SK-N-SH (cell line): ENCODE measurements around the gene C2orf42. TPM values are rescaled to one million over a fixed set of nuclear protein-coding genes. Genes with fewer than 3 reads are reported as not detected.

ENCODE experiments used
- CTCF ChIA-PET: fragments of 300-600, 350-600 bp; formaldehyde crosslinking; extraction: SDS; loops from one replicate; lab custom pipeline; 2021; lab: Yijun Ruan, JAX
- POLR2A ChIA-PET: fragments of 350-600 bp; sonication (Branson Sonifier 250); formaldehyde crosslinking; extraction: SDS; loops from one replicate; lab custom pipeline; 2020; ENCODE audit warnings: antibody characterized with exemption, inconsistent platforms; lab: Yijun Ruan, JAX
- DNase-seq: peaks from one replicate; pipeline ENCODE4 v3.0.0; 2012
- H2AFZ ChIP-seq: fragments of 200-600 bp; sonication (generic); 2 replicates; pipeline ENCODE4 v1.8.1; 2016; ENCODE audit warnings: antibody characterized with exemption, mild to moderate bottlenecking, low read depth
- H3F3A ChIP-seq: fragments of 200-600 bp; sonication (generic); replicated peaks from 2 replicates; pipeline ENCODE3; 2016; ENCODE audit warnings: antibody characterized with exemption, mild to moderate bottlenecking; ENCODE audit not compliant: insufficient read depth
- H3K27ac ChIP-seq, 2 experiments: fragments of 200-500 bp in 1 of 2; fragments of 200-600 bp in 1 of 2; sonication (Bioruptor generic) in 1 of 2; sonication (generic), shearing (Covaris generic) in 1 of 2; 2 replicates each; pipeline versions ENCODE4 v1.5.1 to v1.6.1; 2014 to 2016; ENCODE audit warnings: low read depth in 2 of 2, inconsistent platforms in 1 of 2, low read length in 1 of 2, mild to moderate bottlenecking in 1 of 2, mixed read lengths in 1 of 2
- H3K27me3 ChIP-seq: fragments of 200-600 bp; sonication (generic), shearing (Covaris generic); 2 replicates; pipeline ENCODE4 v1.6.1; 2016; ENCODE audit warnings: mixed run types; ENCODE audit not compliant: insufficient read depth
- H3K36me3 ChIP-seq, 2 experiments: fragments of 200-500 bp in 1 of 2; fragments of 200-600 bp in 1 of 2; sonication (Bioruptor generic) in 1 of 2; sonication (generic) in 1 of 2; replicated peaks in 1 of 2; 2 replicates each; pipeline versions ENCODE3 to v1.5.1; 2014 to 2016; ENCODE audit warnings: low read length in 1 of 2, mild to moderate bottlenecking in 1 of 2; ENCODE audit not compliant: insufficient read depth in 2 of 2, control insufficient read depth in 1 of 2
- H3K4me1 ChIP-seq, 2 experiments: fragments of 200-500 bp in 1 of 2; fragments of 200-600 bp in 1 of 2; sonication (Bioruptor generic) in 1 of 2; sonication (generic), shearing (Covaris generic) in 1 of 2; 2 replicates each; pipeline versions ENCODE4 v1.5.1 to v1.6.1; 2014 to 2016; ENCODE audit warnings: low read depth in 1 of 2, low read length in 1 of 2, mixed run types in 1 of 2; ENCODE audit not compliant: insufficient read depth in 2 of 2, control insufficient read depth in 1 of 2
- H3K4me2 ChIP-seq: fragments of 200-600 bp; sonication (generic), shearing (Covaris generic); 2 replicates; pipeline ENCODE4 v1.6.1; 2017; ENCODE audit warnings: mixed run types
- H3K4me3 ChIP-seq, 2 experiments: fragments of 200-500 bp in 1 of 2; fragments of 200-600 bp in 1 of 2; sonication (Bioruptor generic) in 1 of 2; sonication (generic), shearing (Covaris generic) in 1 of 2; 2 replicates each; pipeline versions ENCODE4 v1.5.1 to v1.8.1; 2014 to 2016; ENCODE audit warnings: low read depth in 2 of 2, inconsistent platforms in 1 of 2, low read length in 1 of 2, mild to moderate bottlenecking in 1 of 2, mixed read lengths in 1 of 2, moderate library complexity in 1 of 2
- H3K79me2 ChIP-seq: fragments of 200-600 bp; sonication (generic); 2 replicates; pipeline ENCODE4 v1.8.1; 2017; ENCODE audit warnings: mild to moderate bottlenecking; ENCODE audit not compliant: insufficient read depth
- H3K9ac ChIP-seq: fragments of 200-600 bp; sonication (generic); 2 replicates; pipeline ENCODE4 v1.6.1; 2017; ENCODE audit warnings: mixed run types
- H3K9me2 ChIP-seq: fragments of 200-600 bp; sonication (generic); 2 replicates; pipeline ENCODE4 v1.6.1; 2017; ENCODE audit warnings: mixed run types
- H3K9me3 ChIP-seq: fragments of 200-600 bp; sonication (generic); 2 replicates; pipeline ENCODE4 v1.6.1; 2017; ENCODE audit warnings: mixed run types, mild to moderate bottlenecking, moderate library complexity
- H4K20me1 ChIP-seq: fragments of 200-600 bp; sonication (generic); 2 replicates; pipeline ENCODE4 v1.6.1; 2017; ENCODE audit warnings: mild to moderate bottlenecking, mixed run types; ENCODE audit not compliant: insufficient read depth
- ELF1 ChIP-seq: IDR thresholded peaks from 2 replicates; pipeline ENCODE4 v1.4.0; 2012
- EZH2phosphoT487 ChIP-seq: fragments of 200-600 bp; sonication (generic); IDR thresholded peaks from 2 replicates; pipeline ENCODE4 v1.6.1; 2017; ENCODE audit warnings: low read depth, mixed run types, mild to moderate bottlenecking, antibody characterized with exemption, moderate library complexity, borderline replicate concordance
- FOXM1 ChIP-seq: IDR thresholded peaks from 2 replicates; pipeline ENCODE4 v1.4.0; 2012; ENCODE audit warnings: low read depth, mild to moderate bottlenecking
- GABPA ChIP-seq: IDR thresholded peaks from 2 replicates; pipeline ENCODE4 v1.4.0; 2012; ENCODE audit warnings: low read depth, mild to moderate bottlenecking
- MXI1 ChIP-seq: IDR thresholded peaks from 2 replicates; pipeline ENCODE4 v1.6.1; 2012; ENCODE audit warnings: mild to moderate bottlenecking, low read depth, low read length, improper control_type of control experiment
- NFIC ChIP-seq: IDR thresholded peaks from 2 replicates; pipeline ENCODE4 v1.4.0; 2012; ENCODE audit warnings: borderline replicate concordance
- NRF1 ChIP-seq: IDR thresholded peaks from 2 replicates; pipeline ENCODE4 v1.6.1; 2012; ENCODE audit warnings: low read depth, mild to moderate bottlenecking, low read length
- RFX5 ChIP-seq: IDR thresholded peaks from 2 replicates; pipeline ENCODE4 v1.6.1; 2012; ENCODE audit warnings: mild to moderate bottlenecking, improper control_type of control experiment, low read length
- RXRA ChIP-seq: IDR thresholded peaks from 2 replicates; pipeline ENCODE4 v1.4.0; 2012; ENCODE audit warnings: low read depth, mild to moderate bottlenecking, borderline replicate concordance
- SIN3A ChIP-seq: IDR thresholded peaks from 2 replicates; pipeline ENCODE4 v1.6.1; 2012; ENCODE audit warnings: low read depth, mild to moderate bottlenecking, low read length, moderate library complexity, borderline replicate concordance
- SMC3 ChIP-seq: IDR thresholded peaks from 2 replicates; pipeline ENCODE4 v1.6.1; 2012; ENCODE audit warnings: low read depth, low read length, improper control_type of control experiment
- TAF1 ChIP-seq: IDR thresholded peaks from 2 replicates; pipeline ENCODE4 v1.6.1; 2012; ENCODE audit warnings: low read depth, mild to moderate bottlenecking, low read length, moderate library complexity, borderline replicate concordance
- USF1 ChIP-seq: IDR thresholded peaks from 2 replicates; pipeline ENCODE4 v1.4.0; 2012; ENCODE audit warnings: low read depth, borderline replicate concordance
- USF2 ChIP-seq: fragments of 150-350 bp; IDR thresholded peaks from 2 replicates; pipeline ENCODE4 v1.6.1; 2017; ENCODE audit warnings: antibody characterized with exemption, low read length, low read depth, borderline replicate concordance
- WGBS: methylation state at CpG from one replicate; pipeline ENCODE4 v1.1.6; 2017; ENCODE audit warnings: low lambda C conversion rate; 5-methylcytosine and 5-hydroxymethylcytosine counted together
- polyA plus RNA-seq, 3 experiments: library from polyadenylated mRNA; depleted of rRNA; stranded (reverse); fragments of >200 nt; gene quantifications; 2 replicates each; pipeline ENCODE4 v1.2.3, GENCODE V29; 2012

Gene C2orf42
- polyA plus RNA-seq, 1 of the 3 experiments (the other 2 are of a cell fraction), result 5.1 TPM

GRCh38 chr2:70214365-70214764, 23.5 kb upstream of the C2orf42 start:
- 100% methylated on average over 1 of the region's 1 CpG for WGBS
- TF ChIP-seq SMC3 (no peak), GABPA (no peak), SIN3A (no peak), MXI1 (no peak), RFX5 (no peak), TAF1 (no peak), RXRA (no peak), ELF1 (no peak), NRF1 (no peak), USF1 (no peak), USF2 (no peak), NFIC (no peak), FOXM1 (no peak), EZH2phosphoT487 (no peak)
- no peak overlapping the region; the same call in 1 of the 2 replicates for H3K9ac ChIP-seq
- CTCF ChIA-PET, result interaction anchor here (0.9 kb wide), 1 partner anchor 16 kb away, joined by 3 read pairs; no protein-coding TSS in a partner anchor
- H2AFZ ChIP-seq, result no peak overlapping the region
- POLR2A ChIA-PET, result no interaction called here
- no peaks in the 10 kb centered on the region for H3K9me3 ChIP-seq
- no peak for DNase-seq
- H3K4me1 ChIP-seq, result peaks cover 3 to 38% of the 10 kb centered on the region in 2 experiments; a peak in 3 of 4 replicates
- H3F3A ChIP-seq, result peaks cover 44% of the 10 kb centered on the region
- peaks cover 3% of the 10 kb centered on the region; the same call in 1 of the 2 replicates for H4K20me1 ChIP-seq
- peak overlapping the region; percentile 18; the same call in 1 of the 2 replicates for H3K4me2 ChIP-seq
- H3K79me2 ChIP-seq, result peaks cover 17% of the 10 kb centered on the region; the same call in 1 of the 2 replicates
- peak overlapping the region; percentile 18 to 69 for H3K27ac ChIP-seq
- H3K4me3 ChIP-seq, result no peak overlapping the region
- no peaks in the 10 kb centered on the region for H3K27me3 ChIP-seq
- H3K9me2 ChIP-seq, result no peaks in the 10 kb centered on the region
- H3K36me3 ChIP-seq, result peaks cover 74 to 86% of the 10 kb centered on the region in 2 experiments

- POLR2A ChIA-PET, result no interaction called here
- Histone ChIP-seq H3K27me3 (no peaks in the 10 kb centered on the region), H3K4me2 (no peak overlapping the region)
- TF ChIP-seq NFIC (0 out of 2 replicates have a peak, but pooled peaks have one; percentile 28), GABPA (no peak)
- TF ChIP-seq, all 33 proteins: peak for 1
- H4K20me1 ChIP-seq, result peaks cover 3% of the 10 kb centered on the region; the same call in 1 of the 2 replicates
- H3K27ac ChIP-seq, result no peak overlapping the region
- no peaks in the 10 kb centered on the region for H3K9me2 ChIP-seq
- H3F3A ChIP-seq, result peaks cover 44% of the 10 kb centered on the region
- no peaks in the 10 kb centered on the region for H3K9me3 ChIP-seq
- 84% methylated on average over 3 of the region's 3 CpGs for WGBS
- no peak overlapping the region for H3K9ac ChIP-seq
- peaks cover 58 to 80% of the 10 kb centered on the region in 2 experiments for H3K36me3 ChIP-seq
- no peak overlapping the region for H3K4me3 ChIP-seq
- no peak for DNase-seq
- peaks cover 17% of the 10 kb centered on the region; the same call in 1 of the 2 replicates for H3K79me2 ChIP-seq
- CTCF ChIA-PET, result no interaction called here
- H3K4me1 ChIP-seq, result peaks cover 3 to 38% of the 10 kb centered on the region in 2 experiments; a peak in 3 of 4 replicates
- H2AFZ ChIP-seq, result no peak overlapping the region
Observed at GRCh38 chr2:70212298-70212932, 21.6 kb upstream of the C2orf42 start.
